ENCODE data around the gene ERVFRD-1.

The ERVFRD-1 gene

GRCh38 chr6:11098004-11098403 is 13.5 kb downstream of the ERVFRD-1 start:
- TF ChIP-seq CTCF (conservative IDR thresholded peaks at IDR 0.05; ENCODE audit: low read depth, low read length), result no peak

GRCh38 chr6:11097476-11097875 is 14.0 kb downstream of the ERVFRD-1 start:
- TF ChIP-seq CTCF (conservative IDR thresholded peaks at IDR 0.05; ENCODE audit: low read depth, low read length), result no peak
- no peak for DNase-seq (ENCODE audit: low read depth)
- H3K4me3 ChIP-seq (ENCODE audit: low read depth, low read length), result no peak overlapping the region

More at GRCh38 chr6:11098004-11098403, 13.5 kb downstream of the ERVFRD-1 start:
- no peak for DNase-seq (ENCODE audit: low read depth)
- H3K4me3 ChIP-seq (ENCODE audit: low read depth, low read length), result no peak overlapping the region

GRCh38 chr6:11096109-11096508 is 15.4 kb downstream of the ERVFRD-1 start:
- TF ChIP-seq CTCF (conservative IDR thresholded peaks at IDR 0.05; ENCODE audit: low read depth, low read length), result no peak
- DNase-seq (ENCODE audit: low read depth), result peak; percentile 93
- H3K4me3 ChIP-seq (ENCODE audit: low read depth, low read length), result peak overlapping the region; percentile 100

- no peak for TF ChIP-seq CTCF (conservative IDR thresholded peaks at IDR 0.05; ENCODE audit: low read depth, low read length)
- H3K4me3 ChIP-seq (ENCODE audit: low read depth, low read length), result peak overlapping the region; percentile 100
- DNase-seq (ENCODE audit: low read depth), result no peak
Observed at GRCh38 chr6:11094941-11095340, 16.6 kb downstream of the ERVFRD-1 start.

GRCh38 chr6:11094411-11094851 is 17.1 kb downstream of the ERVFRD-1 start:
- TF ChIP-seq CTCF (conservative IDR thresholded peaks at IDR 0.05; ENCODE audit: low read depth, low read length), result no peak
- peak overlapping the region; percentile 100 for H3K4me3 ChIP-seq (ENCODE audit: low read depth, low read length)
- DNase-seq (ENCODE audit: low read depth), result peak; percentile 60

GRCh38 chr6:11093626-11094410 is 17.7 kb downstream of the ERVFRD-1 start, which contains the start of gene SMIM13:
Gene SMIM13, plus strand, starts transcription at chr6:11093834. Its CDS starts 480 bp downstream, at chr6:11094314.
- peak within 1 kb of the TSS; percentile 100 for H3K4me3 ChIP-seq (ENCODE audit: low read depth, low read length)
- peak; percentile 43 for TF ChIP-seq CTCF (conservative IDR thresholded peaks at IDR 0.05; ENCODE audit: low read depth, low read length)
- peak; percentile 99 for DNase-seq (ENCODE audit: low read depth)

GRCh38 chr6:11093376-11093625 is 18.2 kb downstream of the ERVFRD-1 start:
- H3K4me3 ChIP-seq (ENCODE audit: low read depth, low read length), result peak overlapping the region; percentile 100
- TF ChIP-seq CTCF (conservative IDR thresholded peaks at IDR 0.05; ENCODE audit: low read depth, low read length), result no peak
- no peak for DNase-seq (ENCODE audit: low read depth)

Measured in choroid plexus epithelial cell (primary cell).